HG02610 (cell line): ENCODE measurements around the gene B3GALT5.

ENCODE experiments used
- ATAC-seq: cut with Tn5 transposase; IDR thresholded peaks from one replicate; pipeline ENCODE4 v1.9.1; 2021; ENCODE audit warnings: mild to moderate bottlenecking, moderate library complexity; ENCODE audit not compliant: unreplicated experiment

B3GALT5 gene

DNA sequence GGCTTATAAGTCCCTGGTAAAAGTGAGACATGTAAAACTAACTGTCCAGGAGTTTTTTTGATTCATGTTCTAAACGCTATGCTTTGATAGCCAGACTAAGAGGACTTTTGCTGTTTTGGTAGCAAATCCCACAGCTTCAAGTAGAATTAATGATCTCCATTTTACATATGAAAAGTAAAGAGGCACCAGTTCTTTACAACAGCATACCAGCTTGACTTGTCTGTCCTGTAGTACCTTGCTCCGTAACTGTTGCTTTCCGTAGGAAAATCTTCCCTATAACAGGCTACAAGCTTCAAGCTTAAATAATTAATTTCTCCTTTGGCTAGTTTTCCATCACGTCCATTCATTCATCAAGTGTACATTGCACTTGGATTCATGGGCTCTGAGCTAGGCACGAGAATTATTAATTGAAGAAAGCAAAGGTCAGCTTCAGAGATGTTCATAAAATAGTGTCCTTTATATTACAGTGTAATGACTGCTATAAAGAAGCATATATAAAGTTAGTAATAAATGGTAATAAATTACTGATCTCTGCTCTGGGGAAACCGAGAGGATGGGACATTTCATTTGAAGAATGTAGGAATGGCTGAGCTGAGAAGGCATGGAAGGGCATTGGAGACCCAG is 29.2 kb downstream of the B3GALT5 start:
- ATAC-seq, result no peak

DNA sequence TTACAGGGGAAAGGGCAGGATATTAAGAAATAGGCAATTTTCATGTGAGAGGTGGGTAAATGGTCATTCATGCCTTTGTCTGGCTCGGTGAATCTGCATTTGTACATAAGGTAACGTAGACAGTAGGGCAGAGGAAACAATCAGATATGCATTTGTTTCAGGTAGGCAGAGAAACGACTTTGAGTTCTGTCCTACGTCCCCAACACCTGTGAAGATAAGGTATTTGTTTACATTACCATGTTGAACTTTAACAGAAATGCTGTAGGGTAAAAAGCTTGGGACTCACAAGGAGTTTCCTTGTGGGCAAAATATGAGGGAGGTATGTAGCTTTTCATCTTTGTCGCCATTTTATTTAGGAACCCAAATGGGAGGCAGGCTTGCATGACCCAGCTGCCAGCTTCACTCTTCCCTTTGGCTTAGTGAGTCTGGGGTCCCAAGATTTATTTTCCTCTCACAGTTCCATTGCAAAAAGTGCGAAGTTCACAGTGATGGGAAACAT is 31.4 kb downstream of the B3GALT5 start:
- no peak for ATAC-seq

GRCh38 chr21:39645331-39645730 is 32.6 kb downstream of the B3GALT5 start:
- no peak for ATAC-seq

DNA sequence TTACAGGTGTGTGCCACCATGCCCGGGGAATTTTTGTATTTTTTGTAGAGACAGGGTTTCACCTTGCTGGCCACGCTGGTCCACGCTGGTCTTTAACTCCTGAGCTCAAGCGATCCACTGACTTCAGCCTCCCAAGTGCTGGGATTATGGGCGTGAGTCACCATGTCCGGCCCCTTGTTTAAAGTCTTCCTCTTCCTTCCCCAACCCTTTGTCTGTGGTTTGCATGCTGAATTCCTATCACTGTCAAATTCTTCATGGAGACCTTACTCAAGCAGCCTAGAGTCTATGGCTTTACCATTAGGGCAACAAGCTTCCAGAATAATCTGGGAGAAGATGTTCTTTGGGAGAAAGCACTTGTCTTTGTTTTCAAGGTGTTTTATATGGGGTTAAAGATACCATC is 34.7 kb downstream of the B3GALT5 start:
- ATAC-seq, result no peak

DNA sequence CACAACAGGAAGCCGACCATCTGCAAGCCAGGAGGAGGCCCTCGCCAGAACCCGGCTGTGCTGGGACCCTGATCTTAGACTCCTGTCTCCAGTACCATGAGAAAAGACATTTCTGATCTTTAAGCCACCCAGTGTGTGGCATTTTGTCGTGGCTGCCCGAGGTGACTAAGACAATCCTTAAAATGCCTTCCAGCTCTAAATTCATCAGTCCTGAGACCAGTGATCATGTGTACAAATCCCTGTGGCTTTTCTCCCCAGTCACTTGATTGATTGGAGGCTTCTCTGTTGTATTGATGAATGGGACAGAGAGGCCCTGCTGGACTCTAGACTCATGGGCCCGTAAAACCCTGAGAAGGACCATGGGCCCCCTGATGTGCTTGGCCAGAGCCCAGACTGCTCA is 36.1 kb downstream of the B3GALT5 start:
- ATAC-seq, result no peak

DNA sequence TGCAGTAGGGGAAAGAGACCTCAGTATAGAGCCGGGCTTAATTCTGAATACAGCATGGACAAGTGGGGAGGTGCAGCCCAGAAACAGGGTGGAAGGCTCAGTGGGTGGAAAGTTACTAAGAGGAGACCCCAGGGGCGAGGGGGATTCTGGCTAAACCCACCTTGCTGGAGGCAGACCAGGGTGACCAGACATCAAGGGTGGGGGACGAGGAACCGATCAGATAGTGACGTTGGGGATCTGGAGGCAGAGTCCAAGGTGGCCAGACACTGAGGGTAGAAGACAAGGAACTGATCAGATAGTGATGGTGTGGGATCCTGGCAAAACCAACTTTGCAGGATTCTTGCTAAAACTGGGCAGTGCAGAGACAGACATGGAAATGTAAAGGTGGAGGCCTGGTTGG is 36.8 kb downstream of the B3GALT5 start:
- no peak for ATAC-seq

GRCh38 chr21:39650306-39650705 is 37.6 kb downstream of the B3GALT5 start:
- no peak for ATAC-seq

GRCh38 chr21:39650801-39651200 is 38.1 kb downstream of the B3GALT5 start:
- no peak for ATAC-seq

- peak; percentile 36 for ATAC-seq
These were observed 38.5 kb downstream of the B3GALT5 start for GRCh38 chr21:39651206-39651605.

- ATAC-seq, result no peak
These were observed 42.2 kb downstream of the B3GALT5 start for GRCh38 chr21:39654951-39655350.

GRCh38 chr21:39655589-39655988 is 42.8 kb downstream of the B3GALT5 start:
- ATAC-seq, result no peak

DNA sequence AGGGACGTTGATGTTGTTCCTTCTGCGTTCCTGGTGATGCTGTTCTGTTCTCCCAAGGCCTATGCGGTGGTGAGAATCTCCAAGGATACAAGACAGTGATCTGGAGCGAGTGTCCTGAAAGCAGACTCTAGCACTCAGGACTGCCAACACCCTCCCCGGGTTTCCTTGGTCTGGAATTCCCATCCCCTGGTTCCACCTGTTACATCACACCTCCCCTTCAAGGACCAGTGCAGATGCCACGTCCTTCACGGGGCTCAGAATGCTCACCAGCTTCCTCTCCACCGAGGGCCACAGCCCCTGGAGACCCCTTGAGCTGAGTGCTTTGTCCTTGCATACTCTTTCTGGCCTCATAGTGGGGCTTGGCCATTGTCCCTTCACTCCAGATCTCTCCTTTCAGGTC is 43.5 kb downstream of the B3GALT5 start:
- ATAC-seq, result no peak

- ATAC-seq, result no peak
These were observed 44.5 kb downstream of the B3GALT5 start for GRCh38 chr21:39657091-39657689.

- no peak for ATAC-seq
These were observed 45.3 kb downstream of the B3GALT5 start for GRCh38 chr21:39658066-39658465.

DNA sequence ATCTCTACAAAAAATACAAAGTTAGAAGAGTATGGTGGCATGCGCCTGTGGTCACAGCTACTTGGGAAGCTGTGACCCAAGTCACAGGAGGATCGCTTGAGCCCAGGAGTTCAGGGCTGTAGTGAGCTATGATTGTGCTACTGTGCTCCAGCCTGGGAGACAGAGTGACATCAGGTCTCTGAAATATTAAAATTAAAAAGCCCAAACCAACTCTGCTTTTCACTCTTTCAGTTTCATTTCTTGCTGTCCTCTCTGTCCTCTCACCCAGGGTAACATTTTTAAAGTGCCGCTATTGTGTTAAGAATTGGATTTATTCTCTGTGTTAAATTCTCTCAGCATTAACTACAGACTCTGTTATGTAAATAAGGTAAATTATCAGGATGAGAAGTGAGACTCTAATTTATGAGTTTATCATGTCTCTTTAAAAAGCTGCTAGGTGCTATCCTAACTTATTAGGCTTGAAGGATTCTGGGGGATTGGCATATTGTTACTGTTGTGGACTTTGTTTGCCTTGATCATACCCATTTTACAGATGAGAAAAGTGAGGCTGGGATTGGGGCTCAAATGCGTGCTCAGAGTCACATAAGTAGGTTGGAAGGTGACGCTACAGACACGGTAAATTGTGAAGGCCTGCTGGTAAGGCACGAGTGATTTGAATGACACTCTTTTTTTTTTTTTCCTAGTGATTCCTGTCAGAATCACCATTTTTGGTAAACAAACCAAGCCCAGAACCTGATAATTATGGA is 46.5 kb downstream of the B3GALT5 start:
- ATAC-seq, result no peak

- ATAC-seq, result no peak
These were observed 47.6 kb downstream of the B3GALT5 start for GRCh38 chr21:39660191-39660980.

DNA sequence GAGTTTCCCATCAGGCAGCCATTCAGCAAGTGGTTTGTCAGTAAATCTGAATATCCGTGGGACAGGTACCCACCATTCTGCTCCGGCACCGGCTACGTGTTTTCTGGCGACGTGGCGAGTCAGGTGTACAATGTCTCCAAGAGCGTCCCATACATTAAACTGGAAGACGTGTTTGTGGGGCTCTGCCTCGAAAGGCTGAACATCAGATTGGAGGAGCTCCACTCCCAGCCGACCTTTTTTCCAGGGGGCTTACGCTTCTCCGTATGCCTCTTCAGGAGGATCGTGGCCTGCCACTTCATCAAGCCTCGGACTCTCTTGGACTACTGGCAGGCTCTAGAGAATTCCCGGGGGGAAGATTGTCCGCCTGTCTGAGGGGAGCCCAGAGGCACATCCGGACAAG is 48.4 kb downstream of the B3GALT5 start:
- no peak for ATAC-seq

DNA sequence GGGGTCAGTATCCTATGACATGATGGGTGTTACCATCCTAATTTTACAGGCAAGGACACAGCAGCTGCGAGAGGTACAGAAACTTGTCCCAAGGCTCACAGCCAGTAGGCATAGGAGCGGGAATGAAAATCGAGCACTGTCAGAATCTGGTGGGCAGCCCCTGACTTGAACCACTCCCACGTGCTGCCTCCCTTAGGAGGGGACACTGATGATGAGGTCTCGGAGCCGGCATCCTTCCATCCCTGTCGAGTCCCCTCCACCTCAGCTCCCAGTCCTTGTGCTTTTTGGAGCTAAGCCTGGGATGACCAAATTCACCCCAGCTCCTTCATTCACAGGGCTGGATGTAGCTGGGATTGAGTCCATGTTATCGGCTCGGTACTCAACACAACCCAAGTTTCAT is 49.0 kb downstream of the B3GALT5 start:
- ATAC-seq, result no peak

- ATAC-seq, result no peak
These were observed 49.7 kb downstream of the B3GALT5 start for GRCh38 chr21:39662411-39662953.

GRCh38 chr21:39663066-39663465 is 50.3 kb downstream of the B3GALT5 start:
- no peak for ATAC-seq
